ENCODE measurements around the gene OTUD6A.

Gene OTUD6A

DNA sequence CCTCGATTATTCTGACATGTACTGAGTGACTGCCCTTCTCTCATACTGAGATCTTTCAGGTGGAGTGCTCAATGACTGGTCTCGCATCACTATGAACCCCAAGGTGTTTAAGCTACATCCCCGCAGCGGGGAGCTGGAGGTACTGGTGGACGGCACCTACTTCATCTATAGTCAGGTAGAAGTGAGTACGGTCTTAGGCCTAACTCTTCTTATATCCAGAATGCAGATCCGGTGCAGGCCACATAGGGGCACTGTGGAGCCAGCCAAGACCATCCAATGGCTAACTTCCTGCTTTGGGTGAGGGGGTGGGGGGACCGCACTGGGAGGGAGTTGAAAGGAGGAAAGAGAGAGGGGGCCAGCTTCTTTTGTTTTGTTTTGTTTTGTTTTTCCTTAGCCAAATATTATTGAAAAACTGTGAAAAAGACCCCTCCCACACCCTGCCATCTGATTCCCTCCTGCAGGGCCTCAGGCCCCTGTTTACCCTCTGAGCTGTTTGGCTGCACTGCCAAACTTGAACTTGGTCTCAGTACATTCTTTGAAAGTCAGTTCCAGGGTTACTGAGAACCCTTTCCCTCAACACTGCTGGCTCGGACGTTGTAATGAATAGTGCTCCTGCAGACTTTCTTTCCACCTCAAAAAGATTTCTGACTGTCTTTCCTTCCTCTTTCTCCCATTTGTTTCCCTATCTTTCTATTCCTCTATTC, 28.8 kb upstream of the OTUD6A start:
- no peak overlapping the region for H3K4me3 ChIP-seq (ENCODE audit: low read length)
- no peaks in the 10 kb centered on the region for H3K4me1 ChIP-seq (ENCODE audit: control insufficient read depth, insufficient read depth, low read length)
- H3K9ac ChIP-seq (ENCODE audit: low read depth, low read length): no peak overlapping the region

DNA sequence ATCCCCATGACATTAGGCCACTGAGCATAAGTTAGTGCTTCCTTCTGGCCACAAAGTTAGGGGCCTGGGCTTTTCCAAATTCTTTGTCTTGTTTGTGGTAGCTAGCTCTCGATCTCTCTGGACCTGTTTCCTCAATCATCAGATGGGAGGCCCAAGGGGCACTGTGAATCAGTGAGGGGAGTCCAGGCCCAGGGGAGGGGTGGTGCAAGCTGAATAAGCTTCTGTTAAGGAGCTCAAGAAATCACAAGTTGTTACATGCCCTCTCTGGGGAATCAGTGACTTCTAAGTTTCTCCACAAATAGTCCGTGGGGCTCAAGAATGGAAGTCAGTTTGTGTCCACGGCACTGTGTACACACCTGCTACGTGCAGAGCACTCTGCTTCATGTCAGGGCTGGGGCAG, 27.6 kb upstream of the OTUD6A start:
- Histone ChIP-seq H3K4me2 (ENCODE audit: low read length) (no peak overlapping the region), H3K27me3 (ENCODE audit: control insufficient read depth, insufficient read depth, low read length) (peaks cover 4% of the 10 kb centered on the region), H3K9ac (ENCODE audit: low read depth, low read length) (no peak overlapping the region), H3K4me3 (ENCODE audit: low read length) (no peak overlapping the region), H3K9me3 (replicated peaks; ENCODE audit: low read length) (no peaks in the 10 kb centered on the region), H3K36me3 (ENCODE audit: insufficient read depth, low read length) (no peaks in the 10 kb centered on the region), H3K4me1 (ENCODE audit: control insufficient read depth, insufficient read depth, low read length) (no peaks in the 10 kb centered on the region)

More for the DNA sequence above, 28.8 kb upstream of the OTUD6A start:
- peaks cover 7% of the 10 kb centered on the region for H3K27me3 ChIP-seq (ENCODE audit: control insufficient read depth, insufficient read depth, low read length)
- no peak overlapping the region for H3K4me2 ChIP-seq (ENCODE audit: low read length)
- H3K36me3 ChIP-seq (ENCODE audit: insufficient read depth, low read length): no peaks in the 10 kb centered on the region
- no peaks in the 10 kb centered on the region for H3K9me3 ChIP-seq (replicated peaks; ENCODE audit: low read length)

DNA sequence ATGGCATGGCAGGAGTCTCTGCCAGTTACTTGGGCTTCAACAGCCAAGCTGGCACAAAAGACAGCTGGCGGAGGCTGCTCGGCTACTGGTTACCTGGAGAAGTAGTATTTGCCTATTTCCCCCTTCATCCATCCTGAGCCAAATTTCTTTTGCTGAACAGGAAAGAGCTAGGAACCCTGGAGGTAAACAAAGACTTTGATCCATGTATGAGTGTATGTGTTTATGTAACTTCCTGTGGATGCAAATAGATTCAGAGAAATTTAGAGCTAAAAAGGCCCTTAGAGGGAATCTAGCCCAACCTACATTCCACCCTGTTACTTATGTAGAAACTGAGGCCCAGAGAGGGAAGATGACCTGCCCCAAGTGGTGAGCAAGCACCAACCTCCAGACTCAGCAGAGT, 23.7 kb upstream of the OTUD6A start:
- Histone ChIP-seq H3K9ac (ENCODE audit: low read depth, low read length) (no peak overlapping the region), H3K4me2 (ENCODE audit: low read length) (no peak overlapping the region), H3K9me3 (replicated peaks; ENCODE audit: low read length) (no peaks in the 10 kb centered on the region), H3K4me3 (ENCODE audit: low read length) (no peak overlapping the region), H3K36me3 (ENCODE audit: insufficient read depth, low read length) (no peaks in the 10 kb centered on the region), H3K4me1 (ENCODE audit: control insufficient read depth, insufficient read depth, low read length) (no peaks in the 10 kb centered on the region), H3K27me3 (ENCODE audit: control insufficient read depth, insufficient read depth, low read length) (no peaks in the 10 kb centered on the region)

DNA sequence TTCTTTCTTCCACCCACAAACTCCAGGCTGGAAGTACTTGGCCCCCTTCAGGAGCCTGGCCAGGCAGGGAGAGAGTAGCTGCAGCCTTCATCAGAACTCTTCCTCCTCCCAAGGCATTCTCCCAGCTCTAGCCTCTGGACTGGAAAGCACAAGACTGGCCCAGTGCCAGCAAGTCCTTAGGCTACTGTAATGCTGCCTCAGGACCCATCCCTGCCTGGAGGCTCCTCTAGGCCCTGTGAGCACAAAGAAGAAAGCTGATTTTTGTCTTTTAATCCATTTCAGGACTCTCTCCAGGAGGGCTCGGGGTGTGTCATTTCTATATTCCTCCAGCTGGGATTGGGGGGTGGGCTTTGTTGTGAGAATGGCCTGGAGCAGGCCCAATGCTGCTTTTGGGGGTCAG, 23.3 kb upstream of the OTUD6A start:
- Histone ChIP-seq H3K27me3 (ENCODE audit: control insufficient read depth, insufficient read depth, low read length) (no peaks in the 10 kb centered on the region), H3K4me2 (ENCODE audit: low read length) (no peak overlapping the region), H3K4me3 (ENCODE audit: low read length) (no peak overlapping the region), H3K36me3 (ENCODE audit: insufficient read depth, low read length) (no peaks in the 10 kb centered on the region), H3K4me1 (ENCODE audit: control insufficient read depth, insufficient read depth, low read length) (no peaks in the 10 kb centered on the region), H3K9me3 (replicated peaks; ENCODE audit: low read length) (no peaks in the 10 kb centered on the region), H3K9ac (ENCODE audit: low read depth, low read length) (no peak overlapping the region)

DNA sequence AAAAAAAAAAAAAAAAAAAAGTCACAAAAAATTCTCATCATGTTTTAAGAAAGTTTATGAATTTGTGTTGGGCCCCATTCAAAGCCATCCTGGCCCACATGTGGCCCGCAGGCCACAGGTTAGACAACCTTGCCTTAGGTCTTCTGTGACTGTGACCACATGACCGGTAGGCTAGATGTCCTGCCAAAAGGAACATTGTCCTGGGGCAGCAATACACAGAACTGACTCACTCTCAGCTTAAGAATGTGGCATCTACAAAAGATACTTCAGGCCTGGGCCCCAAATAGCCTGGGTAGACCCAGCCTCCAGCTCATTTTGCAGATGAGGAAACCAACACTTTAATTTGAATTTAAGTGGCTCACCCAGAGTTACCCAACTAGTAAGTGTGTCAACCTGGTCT, 22.5 kb upstream of the OTUD6A start:
- Histone ChIP-seq H3K9ac (ENCODE audit: low read depth, low read length) (no peak overlapping the region), H3K9me3 (replicated peaks; ENCODE audit: low read length) (no peaks in the 10 kb centered on the region), H3K4me3 (ENCODE audit: low read length) (no peak overlapping the region), H3K27me3 (ENCODE audit: control insufficient read depth, insufficient read depth, low read length) (no peaks in the 10 kb centered on the region), H3K36me3 (ENCODE audit: insufficient read depth, low read length) (no peaks in the 10 kb centered on the region), H3K4me2 (ENCODE audit: low read length) (no peak overlapping the region), H3K4me1 (ENCODE audit: control insufficient read depth, insufficient read depth, low read length) (peaks cover 5% of the 10 kb centered on the region)

DNA sequence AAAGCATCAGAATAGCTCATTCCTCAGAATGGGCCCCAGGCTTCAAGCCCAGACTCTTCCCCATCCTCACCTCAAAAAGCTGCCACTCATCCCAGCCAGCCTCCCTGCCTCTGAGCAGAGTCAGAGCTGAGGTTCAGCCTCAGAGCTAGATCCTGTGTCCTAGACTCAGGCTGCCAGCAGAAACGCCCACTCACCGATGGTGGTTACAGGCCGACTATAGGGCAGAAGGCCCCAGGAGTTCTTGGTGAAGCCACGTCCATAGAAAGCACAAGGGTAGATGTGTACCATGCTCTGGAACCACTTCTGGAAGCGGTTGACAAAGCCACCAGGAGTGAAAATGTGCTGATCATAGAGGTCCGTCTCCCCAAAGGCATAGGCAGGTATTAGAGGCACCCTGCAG, 20.3 kb upstream of the OTUD6A start:
- no peaks in the 10 kb centered on the region for H3K27me3 ChIP-seq (ENCODE audit: control insufficient read depth, insufficient read depth, low read length)
- H3K9ac ChIP-seq (ENCODE audit: low read depth, low read length): no peak overlapping the region
- no peak overlapping the region for H3K4me2 ChIP-seq (ENCODE audit: low read length)
- H3K36me3 ChIP-seq (ENCODE audit: insufficient read depth, low read length): no peaks in the 10 kb centered on the region
- no peak overlapping the region for H3K4me3 ChIP-seq (ENCODE audit: low read length)
- H3K4me1 ChIP-seq (ENCODE audit: control insufficient read depth, insufficient read depth, low read length): peaks cover 14% of the 10 kb centered on the region
- H3K9me3 ChIP-seq (replicated peaks; ENCODE audit: low read length): no peaks in the 10 kb centered on the region

DNA sequence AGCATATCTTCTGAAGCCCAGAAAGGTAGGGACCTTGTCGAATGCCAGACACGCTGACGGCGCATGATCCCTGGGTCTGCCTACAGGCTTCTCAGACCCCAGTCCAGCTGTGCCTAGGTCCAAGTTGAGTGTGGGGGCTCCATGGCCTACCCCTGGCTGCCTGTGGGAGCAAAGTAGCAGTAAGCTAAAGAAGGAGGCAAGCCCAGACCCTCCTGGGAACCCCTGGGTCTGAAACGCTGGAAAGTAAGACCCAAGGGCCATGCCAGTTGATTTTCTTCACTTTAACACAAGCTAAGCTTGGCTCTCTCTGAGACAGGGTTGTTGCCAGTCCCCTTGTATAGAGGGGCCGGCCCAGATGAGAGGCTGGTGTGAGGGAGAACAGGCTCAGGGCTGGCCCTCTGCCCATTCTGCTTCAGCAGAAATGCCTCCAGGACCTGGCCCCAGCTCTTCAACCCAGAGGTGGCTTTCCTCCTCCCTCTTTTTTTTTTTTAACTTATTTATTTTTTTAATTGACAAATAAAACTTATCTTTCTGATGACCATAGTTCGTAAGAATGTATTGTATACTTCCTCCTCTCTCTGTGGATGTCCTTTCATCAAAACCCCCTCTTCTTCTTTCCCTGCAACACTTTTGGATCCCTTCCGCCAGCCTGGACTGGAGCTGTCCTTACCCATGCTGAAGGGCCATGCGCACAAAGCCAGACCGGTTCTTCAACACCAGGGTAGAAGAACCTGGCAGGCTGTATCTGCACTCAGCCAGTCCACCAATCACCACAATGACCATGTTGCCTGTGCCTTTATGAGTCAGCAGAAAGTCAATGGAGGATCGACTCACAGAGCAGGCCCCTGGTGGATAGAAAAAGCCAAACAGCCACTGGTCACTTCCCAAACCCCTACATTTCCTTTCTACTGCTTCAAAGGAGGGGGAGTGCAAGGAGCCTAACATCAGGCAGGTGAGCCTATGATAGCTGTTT, 19.6 kb upstream of the OTUD6A start:
- Histone ChIP-seq H3K4me2 (ENCODE audit: low read length) (no peak overlapping the region), H3K4me3 (ENCODE audit: low read length) (no peak overlapping the region), H3K9me3 (replicated peaks; ENCODE audit: low read length) (no peaks in the 10 kb centered on the region), H3K36me3 (ENCODE audit: insufficient read depth, low read length) (no peaks in the 10 kb centered on the region), H3K9ac (ENCODE audit: low read depth, low read length) (no peak overlapping the region), H3K4me1 (ENCODE audit: control insufficient read depth, insufficient read depth, low read length) (peaks cover 21% of the 10 kb centered on the region), H3K27me3 (ENCODE audit: control insufficient read depth, insufficient read depth, low read length) (no peaks in the 10 kb centered on the region)

DNA sequence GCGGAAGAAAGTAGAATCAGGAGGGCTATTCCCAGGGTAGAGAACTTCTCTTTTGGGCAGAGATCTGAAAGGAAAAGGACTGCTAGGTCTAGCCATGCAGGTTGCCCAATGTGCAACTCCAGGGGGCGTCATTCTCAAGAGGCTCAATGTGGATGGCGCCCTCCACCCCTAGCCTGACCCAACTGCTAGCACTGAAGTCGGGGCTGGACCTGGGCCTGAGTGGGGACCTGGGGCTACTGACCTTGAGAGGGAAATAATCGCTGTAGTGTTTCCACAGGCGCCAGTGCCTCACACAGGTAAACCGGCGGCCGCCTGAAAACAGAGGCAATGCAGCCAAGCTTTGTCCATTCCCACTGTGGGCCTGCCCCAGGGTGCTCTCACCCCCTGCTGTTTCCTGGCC, 18.6 kb upstream of the OTUD6A start:
- Histone ChIP-seq H3K4me2 (ENCODE audit: low read length) (no peak overlapping the region), H3K4me3 (ENCODE audit: low read length) (no peak overlapping the region), H3K4me1 (ENCODE audit: control insufficient read depth, insufficient read depth, low read length) (peaks cover 23% of the 10 kb centered on the region), H3K9ac (ENCODE audit: low read depth, low read length) (no peak overlapping the region), H3K36me3 (ENCODE audit: insufficient read depth, low read length) (no peaks in the 10 kb centered on the region), H3K27me3 (ENCODE audit: control insufficient read depth, insufficient read depth, low read length) (no peaks in the 10 kb centered on the region), H3K9me3 (replicated peaks; ENCODE audit: low read length) (no peaks in the 10 kb centered on the region)

DNA sequence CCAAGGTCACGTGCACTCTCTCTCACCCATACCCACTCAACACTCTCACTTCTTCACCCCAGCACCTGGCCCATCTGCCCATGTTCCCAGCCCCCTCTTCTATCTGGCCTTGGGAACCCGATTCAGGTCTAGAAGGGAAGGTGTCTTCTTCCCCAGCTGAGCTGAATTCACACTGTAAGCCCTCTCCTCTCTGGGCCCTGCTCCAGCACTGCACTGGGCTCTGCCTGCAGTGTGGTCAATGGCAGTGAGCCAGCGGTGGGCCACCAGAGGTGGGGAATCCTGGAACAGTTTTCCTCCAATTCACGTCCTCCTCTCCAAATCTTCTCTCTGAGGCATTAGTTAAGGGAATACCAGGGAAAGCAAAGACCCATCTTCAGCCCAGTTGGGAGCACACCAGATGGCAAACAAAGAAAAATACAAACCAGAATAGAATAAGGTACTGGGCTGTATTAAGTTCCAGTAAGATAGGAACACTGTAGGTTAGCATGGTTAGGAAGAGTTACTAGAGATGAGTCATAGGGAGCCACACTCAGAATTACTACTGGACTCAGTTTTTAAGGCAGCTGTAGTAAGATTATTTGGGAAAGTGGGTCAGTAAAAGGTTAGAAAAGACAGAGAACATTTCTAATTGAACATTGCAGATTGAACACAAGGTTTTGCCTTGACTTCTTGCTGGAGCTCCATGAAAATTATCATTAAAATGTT, 17.6 kb upstream of the OTUD6A start:
- Histone ChIP-seq H3K36me3 (ENCODE audit: insufficient read depth, low read length) (no peaks in the 10 kb centered on the region), H3K4me3 (ENCODE audit: low read length) (no peak overlapping the region), H3K4me2 (ENCODE audit: low read length) (no peak overlapping the region), H3K4me1 (ENCODE audit: control insufficient read depth, insufficient read depth, low read length) (peaks cover 23% of the 10 kb centered on the region), H3K9me3 (replicated peaks; ENCODE audit: low read length) (no peaks in the 10 kb centered on the region), H3K27me3 (ENCODE audit: control insufficient read depth, insufficient read depth, low read length) (no peaks in the 10 kb centered on the region), H3K9ac (ENCODE audit: low read depth, low read length) (no peak overlapping the region)

DNA sequence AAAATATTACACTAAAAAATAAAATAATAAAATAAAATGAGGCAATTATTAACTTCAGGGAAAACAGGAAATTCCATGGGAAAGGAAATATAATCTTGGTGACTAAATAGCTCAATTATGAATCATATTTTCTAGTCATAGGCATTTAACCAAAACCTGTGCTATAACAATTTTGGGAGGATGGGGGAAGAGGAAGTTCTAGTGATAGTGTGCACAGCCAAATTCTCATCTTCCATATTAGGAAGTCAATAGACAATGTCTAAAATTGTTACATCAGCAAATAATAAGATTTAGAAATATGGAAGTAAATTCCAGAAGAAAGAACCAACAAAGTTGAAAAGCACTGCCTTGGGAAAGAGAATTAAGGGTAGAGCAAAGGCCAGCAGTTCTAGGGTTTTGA, 15.3 kb upstream of the OTUD6A start:
- no peaks in the 10 kb centered on the region for H3K36me3 ChIP-seq (ENCODE audit: insufficient read depth, low read length)
- H3K9me3 ChIP-seq (replicated peaks; ENCODE audit: low read length): no peaks in the 10 kb centered on the region
- no peaks in the 10 kb centered on the region for H3K27me3 ChIP-seq (ENCODE audit: control insufficient read depth, insufficient read depth, low read length)
- H3K4me3 ChIP-seq (ENCODE audit: low read length): no peak overlapping the region
- peaks cover 23% of the 10 kb centered on the region for H3K4me1 ChIP-seq (ENCODE audit: control insufficient read depth, insufficient read depth, low read length)
- H3K4me2 ChIP-seq (ENCODE audit: low read length): no peak overlapping the region
- H3K9ac ChIP-seq (ENCODE audit: low read depth, low read length): peak overlapping the region; percentile 36

DNA sequence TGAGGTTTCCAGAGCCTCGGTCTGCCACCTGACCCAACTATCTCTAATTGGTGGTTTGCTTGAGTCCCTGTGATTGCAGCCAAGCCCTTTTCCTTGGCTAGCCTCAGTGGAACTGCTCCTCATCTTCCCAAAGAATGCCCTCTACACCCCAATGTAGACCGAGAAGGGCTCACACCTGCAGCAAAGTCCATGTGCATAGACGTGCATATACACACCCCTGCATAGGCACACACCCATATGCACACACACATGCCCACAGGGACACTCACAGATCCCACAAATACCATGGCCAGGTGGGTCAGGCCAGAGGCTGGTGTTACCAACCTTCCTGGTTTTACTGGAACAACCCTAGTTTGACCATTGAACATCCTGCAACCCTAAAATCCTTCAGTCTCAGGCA, 12.9 kb upstream of the OTUD6A start:
- Histone ChIP-seq H3K4me2 (ENCODE audit: low read length) (no peak overlapping the region), H3K4me1 (ENCODE audit: control insufficient read depth, insufficient read depth, low read length) (peaks cover 21% of the 10 kb centered on the region), H3K9me3 (replicated peaks; ENCODE audit: low read length) (no peaks in the 10 kb centered on the region), H3K4me3 (ENCODE audit: low read length) (no peak overlapping the region), H3K27me3 (ENCODE audit: control insufficient read depth, insufficient read depth, low read length) (no peaks in the 10 kb centered on the region), H3K9ac (ENCODE audit: low read depth, low read length) (no peak overlapping the region), H3K36me3 (ENCODE audit: insufficient read depth, low read length) (no peaks in the 10 kb centered on the region)
